Neutrophil (primary cell): ENCODE measurements around the gene CCL4.

Experiments
- H3K27ac ChIP-seq: fragments of 200-600 bp; sonication (generic); 2 replicates; pipeline ENCODE4 v1.5.1; 2016; ENCODE audit warnings: mild to moderate bottlenecking, moderate library complexity
- H3K27me3 ChIP-seq: fragments of 200-600 bp; sonication (generic); 2 replicates; pipeline ENCODE4 v1.6.0; 2016; ENCODE audit warnings: mild to moderate bottlenecking
- H3K36me3 ChIP-seq: fragments of 200-600 bp; sonication (generic); 2 replicates; pipeline ENCODE4 v1.5.1; 2017
- H3K4me1 ChIP-seq, 2 experiments: fragments of 200-600 bp in 1 of 2; sonication (generic) in 1 of 2; 1 replicate in 1 of 2; 2 replicates in 1 of 2; pipeline versions ENCODE4 v1.5.1 to v1.6.1; 2013 to 2016; ENCODE audit warnings: low read depth in 1 of 2, low read length in 1 of 2, mild to moderate bottlenecking in 1 of 2, moderate library complexity in 1 of 2; ENCODE audit not compliant: control insufficient read depth in 1 of 2, insufficient read depth in 1 of 2
- H3K4me3 ChIP-seq, 2 experiments: fragments of 200-600 bp in 1 of 2; sonication (generic) in 1 of 2; 1 replicate in 1 of 2; 2 replicates in 1 of 2; pipeline ENCODE4 v1.5.1; 2013 to 2016; ENCODE audit warnings: low read depth in 1 of 2, low read length in 1 of 2, mild to moderate bottlenecking in 1 of 2, moderate library complexity in 1 of 2
- H3K9me3 ChIP-seq: fragments of 200-600 bp; sonication (generic); 2 replicates; pipeline ENCODE4 v1.5.1; 2016
- CTCF ChIP-seq: fragments of 200-600 bp; sonication (generic); IDR thresholded peaks from 2 replicates; pipeline ENCODE4 v1.5.1; 2016; ENCODE audit warnings: antibody characterized with exemption

Gene CCL4

GRCh38 chr17:36132421-36132831 lies 28.8 kb downstream of the CCL4 start:
- TF ChIP-seq CTCF: no peak
- H3K27me3 ChIP-seq: no peaks in the 10 kb centered on the region
- H3K9me3 ChIP-seq: no peaks in the 10 kb centered on the region
- H3K4me3 ChIP-seq: no peak overlapping the region
- no peak overlapping the region for H3K27ac ChIP-seq
- peaks cover 8 to 25% of the 10 kb centered on the region in 2 experiments for H3K4me1 ChIP-seq
- no peaks in the 10 kb centered on the region for H3K36me3 ChIP-seq

GRCh38 chr17:36133602-36134236 lies 30.1 kb downstream of the CCL4 start:
- H3K4me1 ChIP-seq: peaks cover 8 to 25% of the 10 kb centered on the region in 2 experiments
- H3K4me3 ChIP-seq: no peak overlapping the region
- H3K36me3 ChIP-seq: no peaks in the 10 kb centered on the region
- no peak overlapping the region for H3K27ac ChIP-seq
- H3K27me3 ChIP-seq: no peaks in the 10 kb centered on the region
- H3K9me3 ChIP-seq: no peaks in the 10 kb centered on the region
- TF ChIP-seq CTCF: no peak

GRCh38 chr17:36135465-36135864 lies 31.8 kb downstream of the CCL4 start:
- Histone ChIP-seq H3K27me3 (no peaks in the 10 kb centered on the region), H3K4me1 (peaks cover 8 to 25% of the 10 kb centered on the region in 2 experiments), H3K9me3 (no peaks in the 10 kb centered on the region), H3K4me3 (no peak overlapping the region), H3K27ac (no peak overlapping the region), H3K36me3 (no peaks in the 10 kb centered on the region)
- no peak for TF ChIP-seq CTCF

- H3K4me3 ChIP-seq: no peak overlapping the region
- no peak for TF ChIP-seq CTCF
- H3K36me3 ChIP-seq: no peaks in the 10 kb centered on the region
- H3K9me3 ChIP-seq: no peaks in the 10 kb centered on the region
- H3K27ac ChIP-seq: no peak overlapping the region
- no peaks in the 10 kb centered on the region for H3K27me3 ChIP-seq
- H3K4me1 ChIP-seq: peaks cover 8 to 20% of the 10 kb centered on the region in 2 experiments
These were observed 32.4 kb downstream of the CCL4 start for GRCh38 chr17:36136036-36136435.

- Histone ChIP-seq H3K4me3 (no peak overlapping the region), H3K4me1 (peaks cover 6 to 17% of the 10 kb centered on the region in 2 experiments)
These were observed 32.8 kb downstream of the CCL4 start for GRCh38 chr17:36136439-36136838.

More at GRCh38 chr17:36136439-36136838, 32.8 kb downstream of the CCL4 start:
- no peaks in the 10 kb centered on the region for H3K27me3 ChIP-seq
- H3K36me3 ChIP-seq: no peaks in the 10 kb centered on the region
- H3K9me3 ChIP-seq: no peaks in the 10 kb centered on the region
- H3K27ac ChIP-seq: no peak overlapping the region
- no peak for TF ChIP-seq CTCF
